Endometrium (tissue), 2 donors: ENCODE results near the gene LYST.

ENCODE experiments used
- FAIRE-seq: peaks from 2 replicates; lab custom pipeline; 2012; peaks lifted over from hg19 to GRCh38; lab: Jason Lieb, UNC
- donor health status: control.
- donor health status: control.

LYST gene

DNA sequence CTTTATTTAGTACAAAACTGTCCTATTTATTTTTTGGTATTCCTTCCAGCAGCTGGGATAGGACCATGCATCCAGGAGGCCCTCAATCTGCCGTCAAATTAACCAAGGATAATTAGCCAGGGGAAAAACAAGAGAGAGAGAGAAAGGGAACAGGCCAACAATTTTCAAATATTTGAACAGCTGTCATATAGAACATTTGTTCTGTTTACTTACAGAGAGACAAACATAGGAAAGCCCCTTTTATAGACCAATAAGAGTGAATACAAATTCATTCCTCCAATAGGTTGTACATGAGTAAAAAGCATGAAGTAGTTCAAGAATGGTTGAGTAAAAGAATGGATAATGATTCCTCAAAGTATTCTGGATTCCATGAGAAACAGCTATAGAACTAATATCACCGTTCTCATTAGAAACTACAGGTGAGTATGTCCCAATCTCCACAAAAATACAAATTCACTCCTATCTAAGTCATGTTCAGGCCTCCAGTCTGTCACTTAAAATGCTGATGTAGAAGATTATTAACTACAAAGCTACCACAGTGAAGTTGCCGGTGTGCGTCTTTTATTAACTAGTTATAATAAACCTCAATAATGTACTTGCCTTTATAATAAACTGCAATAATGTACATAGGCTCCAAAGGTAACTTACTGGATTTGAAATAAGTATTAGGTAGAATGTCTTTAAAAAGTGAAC lies 152.4 kb downstream of the LYST start:
- no peak for FAIRE-seq

DNA sequence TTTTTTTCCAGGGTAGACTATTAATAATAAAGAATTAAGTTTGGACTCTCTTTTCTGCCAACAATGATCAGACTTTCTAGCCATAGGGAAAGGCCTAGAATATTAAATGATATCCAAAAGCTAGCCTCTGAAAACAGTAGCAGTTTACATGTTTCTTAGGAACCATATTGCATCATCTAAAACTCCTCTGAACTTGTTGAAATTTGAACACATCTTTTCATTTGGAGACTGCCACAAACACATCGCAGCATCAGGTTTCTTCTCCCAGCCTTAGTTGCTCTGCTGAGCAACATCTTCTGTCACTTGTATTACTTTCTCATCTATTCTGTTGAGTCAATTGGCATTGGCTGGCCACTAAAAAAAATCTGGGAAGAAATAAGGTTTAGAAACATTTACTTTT lies 153.9 kb downstream of the LYST start:
- FAIRE-seq = no peak

DNA sequence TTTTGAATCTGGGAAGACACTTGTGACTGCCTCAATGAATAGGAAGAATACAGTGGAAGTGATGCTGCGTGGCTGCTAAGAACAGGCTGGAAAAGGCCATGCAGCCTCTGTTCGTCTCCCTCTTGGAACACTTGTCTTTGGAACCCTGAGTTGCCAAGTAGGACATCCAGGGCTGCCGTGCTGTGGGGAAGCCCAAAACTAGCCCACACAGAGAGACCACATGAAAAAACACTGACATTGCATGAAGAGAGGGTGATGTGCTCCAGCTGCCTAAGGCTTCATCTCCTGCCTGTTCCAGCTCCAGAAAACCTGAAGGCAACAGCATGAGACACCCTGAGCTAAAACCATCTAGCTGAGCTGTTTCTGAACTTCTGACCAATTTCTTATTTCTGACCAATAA lies 156.0 kb downstream of the LYST start:
- FAIRE-seq = no peak

DNA sequence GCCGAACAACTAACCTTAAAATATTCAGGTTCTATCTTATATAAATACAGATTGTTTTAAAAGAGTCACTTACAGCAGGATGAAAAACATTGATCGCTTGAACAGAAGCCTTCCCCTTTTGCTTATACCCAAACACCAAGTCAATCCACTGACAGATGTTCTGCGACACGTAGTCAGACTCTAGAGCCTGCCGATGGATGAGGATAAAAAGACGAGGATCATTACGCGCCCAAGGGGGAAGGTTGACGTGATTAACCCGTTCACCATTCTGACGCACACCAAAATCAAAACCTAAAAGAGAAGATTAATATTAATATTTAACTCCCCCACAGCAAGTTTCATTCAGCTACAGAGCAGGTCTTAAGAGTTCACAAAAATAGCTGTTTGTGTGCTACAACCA lies 157.7 kb downstream of the LYST start:
- no peak for FAIRE-seq

DNA sequence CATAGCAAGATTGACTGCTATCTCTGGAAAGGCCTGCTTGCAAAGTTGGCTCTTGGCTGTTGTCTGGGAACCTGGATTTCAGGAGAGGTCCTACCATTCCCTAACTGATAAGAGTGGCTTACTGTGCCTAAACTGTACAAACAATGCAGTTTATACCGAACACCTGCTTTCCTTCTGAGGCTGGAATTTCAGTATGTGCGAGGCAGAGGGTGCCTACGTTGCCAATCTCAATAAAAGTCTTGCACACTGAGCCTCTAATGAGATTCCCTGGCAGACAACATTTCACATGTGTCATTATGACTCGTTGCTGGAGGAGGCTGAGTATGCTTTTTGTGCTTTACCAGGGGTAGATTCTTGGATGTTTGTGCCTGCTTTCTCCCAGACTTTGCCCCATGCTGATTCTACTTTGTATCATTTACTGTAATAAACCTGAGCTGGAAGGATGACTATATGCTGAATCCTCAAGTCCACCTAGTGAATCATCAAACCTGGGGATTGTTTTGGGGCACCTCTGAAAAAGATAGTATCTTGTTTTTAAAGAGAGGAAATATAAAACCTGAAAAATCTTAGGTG lies 158.2 kb downstream of the LYST start:
- no peak for FAIRE-seq

DNA sequence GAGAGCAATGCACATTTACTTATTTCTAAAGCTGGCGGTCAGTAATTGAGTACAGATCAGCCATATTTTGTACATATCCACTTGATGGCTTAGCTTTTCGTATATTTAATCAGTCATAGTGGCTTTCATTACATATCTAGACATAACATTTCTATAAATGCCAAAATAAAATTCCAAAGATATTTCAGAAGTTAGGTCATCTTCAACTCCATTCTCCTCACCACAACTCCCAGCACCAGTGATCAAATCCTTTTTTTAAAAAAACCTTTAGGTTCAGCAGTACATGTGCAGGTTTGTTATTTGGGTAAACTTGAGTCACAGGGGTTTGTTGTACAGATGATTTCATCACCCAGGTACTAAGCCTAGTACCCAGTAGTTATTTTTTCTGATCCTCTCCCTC lies 163.2 kb downstream of the LYST start:
- FAIRE-seq = no peak

DNA sequence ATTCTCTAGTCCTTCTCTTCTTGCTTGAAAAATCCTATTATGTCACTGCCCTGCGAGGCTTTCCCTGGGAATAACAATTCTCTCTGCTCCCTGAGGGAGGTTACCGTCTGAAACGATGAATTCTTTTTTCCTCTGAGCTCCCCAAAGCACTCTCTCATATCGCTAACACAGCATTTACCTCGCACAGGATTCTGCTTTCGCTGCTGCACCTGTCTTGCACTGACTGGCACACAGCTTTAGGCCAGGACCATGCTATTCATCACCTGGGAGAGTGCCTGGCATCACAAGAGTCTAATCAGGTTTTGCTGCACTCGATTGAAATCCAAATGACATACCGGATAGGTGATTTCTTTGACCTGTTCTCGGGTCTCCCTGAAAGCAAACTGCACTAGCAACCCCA lies 164.3 kb downstream of the LYST start:
- no peak for FAIRE-seq

DNA sequence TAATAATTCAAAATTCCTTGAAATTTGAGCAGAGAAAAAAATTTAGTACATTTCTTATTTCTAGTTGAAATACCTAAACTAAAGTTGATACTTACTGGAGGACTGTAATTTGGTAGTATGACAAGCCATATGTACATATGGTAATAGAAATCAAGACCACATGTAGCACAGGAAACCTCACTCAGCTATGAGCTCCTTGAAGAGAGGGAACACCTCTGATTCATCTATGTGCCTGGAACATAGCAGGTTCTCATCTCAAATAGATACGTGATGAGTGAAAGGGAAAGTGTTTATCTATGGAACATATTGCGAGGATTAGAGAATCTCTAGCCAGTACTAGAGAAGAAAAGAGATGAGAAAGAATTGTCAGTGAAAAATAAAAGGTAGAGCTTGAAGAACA lies 169.2 kb downstream of the LYST start:
- FAIRE-seq = no peak

DNA sequence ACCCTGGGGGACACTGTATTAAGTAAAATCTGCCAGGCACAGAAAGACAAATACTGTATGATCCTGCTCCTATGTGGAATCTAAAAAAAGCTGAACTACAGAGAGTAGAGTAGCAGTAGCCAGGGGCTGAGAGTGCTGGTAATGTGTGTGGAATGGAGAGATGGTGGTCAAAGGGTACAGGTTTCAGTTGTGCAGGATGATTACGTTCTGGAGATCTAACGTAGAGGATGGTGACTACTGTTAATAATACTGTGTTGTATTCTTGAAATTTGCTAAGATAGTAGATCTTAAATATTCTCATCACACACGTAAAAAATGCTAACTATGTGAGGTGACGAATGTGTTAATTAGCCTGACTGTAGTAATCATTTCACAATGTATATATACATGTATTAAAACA lies 177.3 kb downstream of the LYST start:
- no peak for FAIRE-seq

DNA sequence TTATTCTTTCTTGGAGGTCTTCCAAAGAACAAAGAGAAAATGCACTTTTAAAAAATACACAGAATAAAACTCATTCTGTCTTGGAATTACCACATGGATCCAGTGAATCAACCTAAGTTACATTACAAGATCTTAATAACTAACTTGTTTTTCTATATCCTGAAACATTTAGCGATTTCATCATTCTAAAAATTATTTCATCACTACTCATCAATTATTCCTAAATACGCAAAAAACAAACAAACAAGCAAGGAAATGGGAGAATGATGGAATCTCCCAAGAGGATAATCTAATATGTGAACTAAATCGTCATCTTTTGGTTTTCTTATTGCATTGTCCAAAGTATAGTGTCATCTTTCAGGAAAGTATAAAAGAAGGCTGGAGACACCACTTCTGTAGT lies 178.6 kb downstream of the LYST start:
- FAIRE-seq = peak; percentile 18

DNA sequence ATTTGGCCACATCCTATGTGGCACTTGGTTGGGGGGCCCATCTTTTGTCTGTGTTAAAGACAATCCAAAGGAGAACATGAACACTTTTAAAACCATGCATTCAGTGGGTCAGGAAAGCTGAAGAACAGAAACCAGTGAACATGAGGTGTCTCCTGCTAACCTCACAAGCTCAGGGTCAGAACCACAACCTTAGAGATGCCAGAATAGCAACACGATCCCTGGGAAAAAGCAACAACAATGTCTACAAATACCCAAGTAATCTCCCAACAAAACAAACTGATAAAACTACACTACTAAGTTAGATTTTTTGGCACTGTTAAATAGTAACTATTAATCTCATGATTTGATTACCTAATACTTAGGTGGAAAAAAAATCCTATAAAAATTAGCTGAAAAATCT lies 183.1 kb downstream of the LYST start:
- FAIRE-seq = no peak

DNA sequence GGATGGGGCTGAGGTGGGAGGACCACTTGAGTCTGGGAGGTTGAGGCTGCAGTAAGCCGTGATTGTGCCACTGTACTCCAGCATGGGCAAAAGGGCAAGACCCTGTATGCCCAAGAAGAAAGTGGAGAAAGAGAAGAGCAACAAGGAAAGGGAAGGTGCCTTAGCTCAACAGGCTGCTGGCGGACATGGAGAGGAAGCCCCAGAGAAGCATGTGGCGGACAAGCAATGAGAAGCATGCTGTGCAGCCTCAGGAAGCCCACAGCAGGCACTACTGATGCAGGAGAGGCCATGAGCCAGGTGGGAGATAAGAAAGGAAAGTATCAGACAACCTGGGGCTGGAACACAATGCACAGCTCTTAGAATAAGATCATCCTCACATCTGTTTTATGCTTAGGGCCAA lies 184.5 kb downstream of the LYST start:
- FAIRE-seq = no peak

DNA sequence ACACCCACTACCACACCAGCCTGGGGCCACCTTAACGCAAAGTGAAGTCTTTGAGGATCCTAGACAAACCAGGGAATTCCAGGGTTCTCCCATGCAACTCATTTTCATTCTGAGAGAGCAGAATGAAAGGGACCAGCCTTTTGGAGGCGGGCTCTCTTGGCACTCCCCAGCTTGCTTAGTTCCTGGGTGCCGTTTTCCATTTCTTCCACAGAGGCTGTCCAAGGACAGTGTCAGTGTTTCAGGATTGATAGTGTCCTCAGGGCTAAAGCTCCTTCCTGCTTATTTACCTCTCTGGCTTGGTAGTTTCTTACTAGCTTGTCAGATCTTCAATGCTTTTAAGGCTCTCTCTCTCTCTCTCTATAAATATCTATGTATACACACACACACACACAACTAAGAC lies 187.1 kb downstream of the LYST start:
- no peak for FAIRE-seq

DNA sequence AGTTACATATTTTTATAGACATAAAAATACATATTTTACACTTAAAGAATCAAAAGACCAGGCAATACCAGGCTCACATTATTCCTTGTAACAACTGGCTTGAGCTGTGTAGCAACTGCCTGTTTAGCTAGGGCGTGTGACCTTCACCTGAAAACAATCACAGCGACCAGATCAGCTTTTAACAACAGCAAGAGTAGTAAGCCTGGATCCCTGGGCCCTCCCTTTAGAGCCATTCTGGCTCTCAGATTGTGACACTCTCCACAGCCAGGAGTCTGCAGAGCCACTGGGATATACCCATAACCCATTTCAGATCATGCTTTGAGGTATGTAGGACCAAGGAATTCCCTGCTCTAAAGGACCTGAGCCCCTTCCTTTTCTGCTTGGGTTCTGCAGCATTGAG lies 187.7 kb downstream of the LYST start:
- no peak for FAIRE-seq

DNA sequence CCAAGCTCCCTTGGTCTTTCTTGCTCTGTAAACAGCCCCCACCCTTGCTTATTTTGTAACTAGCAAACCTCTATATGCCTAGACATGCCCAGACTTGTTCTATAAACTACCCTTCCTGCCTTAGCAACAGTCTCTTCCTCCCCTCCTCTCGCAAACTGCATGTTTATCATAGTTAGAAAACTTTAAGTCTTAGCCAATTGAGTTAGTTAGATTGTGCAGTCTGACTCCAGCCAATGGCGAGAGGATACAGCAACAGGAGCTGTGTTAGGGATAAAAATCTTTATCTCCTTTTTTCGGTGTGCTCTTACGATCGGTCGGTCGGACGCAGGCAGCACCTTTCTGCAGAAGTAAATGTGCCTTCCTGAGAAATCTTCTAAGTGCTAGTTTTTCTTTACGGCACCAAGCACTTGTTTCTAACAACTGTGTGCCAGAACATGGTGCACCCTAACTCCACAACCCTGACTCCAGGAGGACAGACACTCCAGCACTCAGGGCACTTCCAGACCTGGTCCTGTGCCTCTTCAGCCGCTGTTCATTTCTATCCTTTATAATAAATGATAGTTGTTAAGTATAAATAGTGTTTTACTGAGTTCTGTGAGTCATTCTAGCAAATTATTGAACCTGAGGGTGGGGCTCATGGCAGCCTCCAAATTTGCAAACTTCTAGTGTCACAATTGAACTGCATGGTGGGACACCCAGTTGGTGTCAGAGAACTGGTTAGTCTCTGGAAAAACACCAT lies 191.4 kb downstream of the LYST start:
- FAIRE-seq = no peak

DNA sequence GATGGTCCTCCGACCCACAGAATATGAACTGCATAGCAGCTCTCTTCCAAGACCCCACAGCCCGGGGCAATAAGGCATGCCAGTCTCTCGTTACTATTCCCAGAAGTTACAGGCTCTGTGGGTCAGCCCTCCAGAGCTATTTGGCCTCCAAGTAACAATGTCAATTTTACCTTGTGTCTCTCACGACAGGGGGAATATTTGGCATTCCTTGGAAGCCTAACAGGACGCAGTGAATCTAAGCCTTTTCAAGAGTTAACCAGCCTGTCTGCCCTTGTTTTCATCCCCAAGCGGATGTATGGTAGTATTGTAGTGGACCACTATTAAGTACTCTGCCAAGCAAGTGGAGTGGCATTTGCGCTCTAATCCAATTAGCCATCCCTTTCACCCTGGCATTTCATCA lies 192.7 kb downstream of the LYST start:
- FAIRE-seq = no peak

DNA sequence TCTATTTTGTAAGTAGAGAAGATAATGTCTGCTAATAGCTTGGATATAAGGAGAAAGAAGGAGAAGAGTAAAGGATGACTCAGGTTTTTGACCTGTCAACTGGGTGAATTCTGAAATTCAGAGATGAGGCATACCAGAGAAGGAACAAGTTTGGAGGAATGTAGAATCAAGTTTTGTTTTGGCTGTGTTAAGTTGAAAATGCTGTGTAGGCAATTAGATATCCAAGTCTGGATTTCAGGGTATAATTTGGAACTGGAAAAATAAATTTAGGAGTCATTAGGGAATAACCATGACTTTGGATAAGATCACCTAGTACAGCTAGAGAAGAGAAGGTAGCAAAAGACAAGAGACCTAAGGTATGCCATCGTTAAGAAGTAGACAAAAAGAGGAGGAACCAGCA lies 194.7 kb downstream of the LYST start:
- no peak for FAIRE-seq

DNA sequence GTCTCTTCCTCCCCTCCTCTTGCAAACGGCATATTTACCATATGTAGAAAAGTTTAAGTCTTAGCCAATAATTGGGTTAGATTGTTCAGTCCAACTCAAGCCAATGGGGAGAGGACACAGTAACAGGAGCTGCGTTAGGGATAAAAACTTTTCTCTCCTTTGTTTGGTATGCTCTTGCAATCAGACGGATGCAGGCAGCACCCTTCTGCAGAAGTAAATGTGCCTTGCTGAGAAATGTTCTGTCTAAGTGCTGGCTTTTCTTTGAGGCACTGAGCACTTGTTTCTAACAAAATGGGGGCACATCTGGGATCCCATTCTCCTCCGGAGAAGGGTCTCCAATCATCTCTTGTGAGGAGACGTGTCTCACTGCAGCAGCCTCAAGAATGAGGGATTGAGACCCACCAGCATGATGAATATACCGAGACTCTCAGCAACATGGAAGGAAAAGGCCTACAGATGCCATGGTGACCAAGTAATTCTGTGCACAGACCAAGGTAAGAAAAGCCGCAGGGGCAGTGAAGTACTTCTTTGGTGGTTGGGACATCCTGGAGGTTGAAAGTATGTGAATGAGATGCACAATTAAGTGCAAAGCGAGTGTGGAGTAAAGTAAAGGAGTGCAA lies 196.4 kb downstream of the LYST start:
- FAIRE-seq = no peak

DNA sequence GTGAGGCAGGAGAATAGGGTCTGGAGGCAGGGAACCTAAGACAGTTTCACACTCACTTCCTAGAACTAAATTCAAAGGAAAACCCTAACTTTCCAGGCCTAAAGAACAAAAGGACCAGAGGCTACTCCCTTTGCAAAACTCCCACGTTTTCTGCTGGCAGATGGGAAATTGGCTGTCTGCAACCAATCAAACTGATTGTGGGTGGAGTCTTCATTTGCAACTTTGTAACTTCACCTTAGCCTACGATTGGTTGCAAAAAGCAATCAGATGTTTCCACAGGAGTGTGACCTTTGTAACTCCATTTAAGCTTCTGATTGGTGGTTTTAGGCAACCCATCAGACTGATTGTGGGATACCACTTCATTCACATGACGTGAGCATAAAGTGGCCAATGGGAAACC lies 197.4 kb downstream of the LYST start:
- no peak for FAIRE-seq

DNA sequence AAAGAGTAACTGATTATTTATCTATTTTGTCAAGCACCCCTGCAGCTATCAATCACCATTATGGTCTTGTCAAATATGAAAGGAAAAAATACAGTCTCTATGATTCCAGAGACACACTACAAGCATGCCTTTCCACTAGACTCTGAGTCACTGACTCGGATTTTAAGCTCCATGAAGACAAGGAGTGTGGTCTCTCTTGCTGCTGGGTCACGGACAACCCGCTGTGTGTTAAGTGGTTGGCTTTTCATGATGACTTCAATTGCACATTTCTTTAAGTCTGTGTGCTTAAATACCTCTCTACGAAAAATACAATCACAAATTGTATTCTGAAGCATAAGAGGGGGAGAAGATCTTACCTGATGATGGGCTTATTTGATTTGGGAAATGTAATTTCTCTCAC lies 203.1 kb downstream of the LYST start:
- FAIRE-seq = no peak

DNA sequence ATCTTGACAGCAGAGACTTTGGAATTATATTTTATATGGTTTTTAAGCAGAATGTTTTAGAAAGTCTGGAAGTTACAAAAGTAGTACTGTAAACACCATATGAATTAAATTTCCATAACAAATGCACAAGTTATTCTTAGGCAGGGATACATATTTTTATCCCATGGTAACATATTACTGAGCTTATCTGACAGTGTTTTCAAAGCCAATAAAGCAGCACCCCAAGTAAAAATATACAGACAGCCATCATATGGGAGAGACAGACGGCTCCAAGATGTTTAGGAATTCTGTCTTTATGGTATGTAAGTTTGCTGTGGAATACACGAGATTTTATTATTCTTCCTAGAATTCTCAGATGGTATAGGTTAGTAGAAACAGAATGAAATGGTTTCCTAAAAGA lies 205.1 kb downstream of the LYST start:
- FAIRE-seq = no peak

DNA sequence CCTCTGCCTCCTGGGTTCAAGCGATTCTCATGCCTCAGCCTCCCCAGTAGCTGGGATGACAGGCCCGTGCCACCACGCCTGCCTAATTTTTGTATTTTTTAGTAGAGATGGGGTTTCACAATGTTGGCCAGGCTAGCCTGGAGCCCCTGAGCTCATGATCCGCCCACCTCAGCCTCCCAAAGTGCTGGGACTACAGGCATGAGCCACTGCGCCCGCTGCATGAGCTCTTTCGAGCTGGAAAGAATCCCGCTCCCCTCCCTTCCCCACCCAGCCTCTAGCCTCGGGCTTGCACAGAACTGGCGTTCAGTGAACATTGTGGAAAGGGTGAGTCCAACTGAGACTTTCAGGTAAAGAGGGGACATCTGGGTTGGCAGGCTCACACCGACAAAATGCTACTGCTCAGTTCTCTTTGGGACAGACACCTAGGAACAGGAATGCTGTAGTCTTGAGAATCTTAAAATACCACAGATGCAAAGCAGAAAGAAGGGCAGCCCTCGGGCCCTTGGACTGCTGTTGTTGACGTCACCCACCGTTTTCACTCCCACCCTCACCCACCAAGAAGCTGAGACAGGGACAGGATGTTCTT lies 207.4 kb downstream of the LYST start:
- no peak for FAIRE-seq
